ENCODE data around the gene ANK2.

The ANK2 gene

GRCh38 chr4:113355550-113356371, 306.3 kb downstream of the ANK2 start:
- peak; percentile 58 for DNase-seq

- no peak for DNase-seq
These were observed 307.0 kb downstream of the ANK2 start for GRCh38 chr4:113356453-113356852.

GRCh38 chr4:113358784-113359183, 309.3 kb downstream of the ANK2 start:
- no peak for DNase-seq

- DNase-seq, result no peak
These were observed 315.9 kb downstream of the ANK2 start for GRCh38 chr4:113365377-113365776.

- DNase-seq, result no peak
These were observed 318.6 kb downstream of the ANK2 start for GRCh38 chr4:113368056-113368455.

GRCh38 chr4:113371111-113371510, 321.7 kb downstream of the ANK2 start:
- DNase-seq, result no peak

- no peak for DNase-seq
These were observed 326.7 kb downstream of the ANK2 start for GRCh38 chr4:113375964-113376666.

- DNase-seq, result no peak
These were observed 329.4 kb downstream of the ANK2 start for GRCh38 chr4:113378836-113379235.

GRCh38 chr4:113382704-113383103, 333.3 kb downstream of the ANK2 start:
- no peak for DNase-seq

- DNase-seq, result no peak
These were observed 333.8 kb downstream of the ANK2 start for GRCh38 chr4:113383111-113383785.

- no peak for DNase-seq
These were observed 335.1 kb downstream of the ANK2 start for GRCh38 chr4:113384600-113384999.

GRCh38 chr4:113385281-113385899, 335.9 kb downstream of the ANK2 start:
- no peak for DNase-seq

- no peak for DNase-seq
These were observed 339.7 kb downstream of the ANK2 start for GRCh38 chr4:113389160-113389559.

GRCh38 chr4:113390850-113391249, 341.4 kb downstream of the ANK2 start:
- DNase-seq, result no peak

GRCh38 chr4:113394108-113394729, 344.8 kb downstream of the ANK2 start:
- no peak for DNase-seq

- DNase-seq, result peak; percentile 32
These were observed 345.5 kb downstream of the ANK2 start for GRCh38 chr4:113394730-113395530.

- no peak for DNase-seq
These were observed 347.8 kb downstream of the ANK2 start for GRCh38 chr4:113397114-113397701.

GRCh38 chr4:113398441-113399143, 349.1 kb downstream of the ANK2 start:
- DNase-seq, result no peak

GRCh38 chr4:113404167-113404571, 354.7 kb downstream of the ANK2 start:
- no peak for DNase-seq

- DNase-seq, result no peak
These were observed 355.4 kb downstream of the ANK2 start for GRCh38 chr4:113404841-113405240.
